ENCODE measurements around the gene STYK1.
"Not testable (repeated sequence)": the region's sequence is repeated elsewhere in the genome, so short reads cannot be mapped to it uniquely, and the experiment has no call there.

Gene STYK1

DNA sequence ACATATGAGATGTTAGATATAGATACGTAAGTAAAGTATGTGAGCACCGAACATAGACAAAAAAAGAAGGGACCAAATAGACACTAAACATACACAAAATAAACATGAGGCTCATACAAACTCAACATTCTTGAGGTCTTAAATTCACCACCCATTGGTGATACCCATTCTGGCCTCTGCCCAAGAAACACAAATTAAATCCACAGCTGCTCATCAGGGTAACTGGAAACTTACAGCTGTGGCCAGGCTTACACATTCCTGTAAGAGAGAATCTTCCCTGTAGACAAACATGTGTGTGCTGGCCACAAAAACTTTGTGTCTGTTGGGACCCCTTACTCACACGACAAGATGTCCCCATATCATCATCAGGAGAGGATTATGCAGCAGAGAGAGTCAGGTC, 82.9 kb downstream of the STYK1 start:
- Histone ChIP-seq H3K4me2 (no peak overlapping the region), H3K36me3 (ENCODE audit: insufficient read depth) (no peaks in the 10 kb centered on the region), H3K79me2 (ENCODE audit: insufficient read depth, low read depth) (no peaks in the 10 kb centered on the region), H3K27me3 (ENCODE audit: insufficient read depth, low read depth) (no peaks in the 10 kb centered on the region), H2AFZ (ENCODE audit: low read depth) (no peak overlapping the region), H3K4me1 (ENCODE audit: low read depth, poor library complexity, severe bottlenecking) (no peaks in the 10 kb centered on the region), H4K20me1 (ENCODE audit: insufficient read depth) (no peaks in the 10 kb centered on the region), H3K4me3 (IDR thresholded peaks at IDR 0.05; ENCODE audit: insufficient read depth, low read depth, low read length) (no peak overlapping the region), H3K9ac (no peak overlapping the region), H3K27ac (no peak overlapping the region)
- TF ChIP-seq, protein P1, sequence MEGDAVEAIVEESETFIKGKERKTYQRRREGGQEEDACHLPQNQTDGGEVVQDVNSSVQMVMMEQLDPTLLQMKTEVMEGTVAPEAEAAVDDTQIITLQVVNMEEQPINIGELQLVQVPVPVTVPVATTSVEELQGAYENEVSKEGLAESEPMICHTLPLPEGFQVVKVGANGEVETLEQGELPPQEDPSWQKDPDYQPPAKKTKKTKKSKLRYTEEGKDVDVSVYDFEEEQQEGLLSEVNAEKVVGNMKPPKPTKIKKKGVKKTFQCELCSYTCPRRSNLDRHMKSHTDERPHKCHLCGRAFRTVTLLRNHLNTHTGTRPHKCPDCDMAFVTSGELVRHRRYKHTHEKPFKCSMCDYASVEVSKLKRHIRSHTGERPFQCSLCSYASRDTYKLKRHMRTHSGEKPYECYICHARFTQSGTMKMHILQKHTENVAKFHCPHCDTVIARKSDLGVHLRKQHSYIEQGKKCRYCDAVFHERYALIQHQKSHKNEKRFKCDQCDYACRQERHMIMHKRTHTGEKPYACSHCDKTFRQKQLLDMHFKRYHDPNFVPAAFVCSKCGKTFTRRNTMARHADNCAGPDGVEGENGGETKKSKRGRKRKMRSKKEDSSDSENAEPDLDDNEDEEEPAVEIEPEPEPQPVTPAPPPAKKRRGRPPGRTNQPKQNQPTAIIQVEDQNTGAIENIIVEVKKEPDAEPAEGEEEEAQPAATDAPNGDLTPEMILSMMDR (conservative IDR thresholded peaks at IDR 0.05; ENCODE audit: low read depth, low read length), result no peak

DNA sequence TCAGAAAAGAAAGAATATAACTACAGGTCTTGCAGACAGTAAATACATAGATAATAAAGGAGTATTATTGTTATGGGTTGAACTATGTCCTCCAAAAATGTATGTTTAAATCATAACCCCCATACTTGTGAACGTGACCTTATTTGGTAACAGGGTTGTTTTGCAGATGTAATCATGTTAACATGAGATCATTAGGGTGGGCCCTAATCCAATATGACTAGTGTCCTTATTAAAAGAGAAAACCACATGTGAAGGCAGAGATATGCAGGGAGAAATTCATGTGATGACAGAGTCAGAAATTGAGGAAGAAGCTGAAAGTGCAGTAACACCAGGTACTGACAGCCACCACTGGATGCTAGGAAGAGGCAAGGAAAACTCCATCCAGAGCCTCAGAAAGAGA, 89.4 kb downstream of the STYK1 start:
- Histone ChIP-seq H3K36me3 (ENCODE audit: insufficient read depth) (no peaks in the 10 kb centered on the region), H4K20me1 (ENCODE audit: insufficient read depth) (no peaks in the 10 kb centered on the region)
- TF ChIP-seq, protein P1 (conservative IDR thresholded peaks at IDR 0.05; ENCODE audit: low read depth, low read length), result no peak

DNA sequence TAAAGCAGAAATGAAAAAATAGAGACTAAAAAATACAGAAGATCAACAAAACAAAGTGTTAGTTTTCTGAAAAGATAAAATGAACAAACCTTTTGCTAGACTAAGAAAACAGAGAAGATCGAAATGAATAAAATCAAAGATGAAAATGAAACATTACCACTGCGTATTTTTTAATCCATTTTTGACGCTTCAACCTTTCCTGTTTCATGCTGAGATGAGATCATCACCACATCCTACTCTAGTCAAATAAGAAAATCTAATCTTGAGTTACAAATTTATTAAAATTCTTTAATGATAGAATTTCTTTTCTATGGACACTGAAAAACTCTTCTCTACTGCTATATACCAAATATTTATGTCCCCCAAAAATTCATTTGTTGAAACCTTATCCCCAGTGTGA, 91.1 kb downstream of the STYK1 start:
- Histone ChIP-seq H3K36me3 (ENCODE audit: insufficient read depth) (no peaks in the 10 kb centered on the region), H3K4me1 (ENCODE audit: low read depth, poor library complexity, severe bottlenecking) (no peaks in the 10 kb centered on the region)

More for the DNA sequence above, 89.4 kb downstream of the STYK1 start:
- no peaks in the 10 kb centered on the region for H3K27me3 ChIP-seq (ENCODE audit: insufficient read depth, low read depth)
- no peaks in the 10 kb centered on the region for H3K79me2 ChIP-seq (ENCODE audit: insufficient read depth, low read depth)
- H3K9ac ChIP-seq, result no peak overlapping the region
- H3K4me2 ChIP-seq, result no peak overlapping the region
- no peak overlapping the region for H2AFZ ChIP-seq (ENCODE audit: low read depth)
- H3K27ac ChIP-seq, result no peak overlapping the region
- H3K4me1 ChIP-seq (ENCODE audit: low read depth, poor library complexity, severe bottlenecking), result no peaks in the 10 kb centered on the region
- no peak overlapping the region for H3K4me3 ChIP-seq (IDR thresholded peaks at IDR 0.05; ENCODE audit: insufficient read depth, low read depth, low read length)

DNA sequence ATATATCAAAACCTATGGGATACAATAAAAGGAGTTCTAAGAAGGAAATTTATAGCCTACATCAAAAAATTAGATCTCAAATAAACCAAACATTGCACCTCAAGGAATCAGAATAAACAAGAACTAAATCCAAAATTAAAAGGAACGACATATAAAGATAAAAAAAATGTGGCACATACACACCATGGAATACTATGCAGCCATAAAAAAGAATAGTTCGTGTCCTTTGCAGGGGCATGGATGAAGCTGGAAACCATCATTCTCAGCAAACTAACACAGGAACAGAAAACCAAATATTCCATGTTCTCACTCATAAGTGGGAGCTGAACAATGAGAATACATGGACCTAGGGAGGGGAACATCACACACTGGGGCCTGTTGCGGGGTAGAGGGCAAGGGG, 91.7 kb downstream of the STYK1 start:
- H3K79me2 ChIP-seq (ENCODE audit: insufficient read depth, low read depth); H3K9ac ChIP-seq; H3K4me3 ChIP-seq (IDR thresholded peaks at IDR 0.05; ENCODE audit: insufficient read depth, low read depth, low read length); H3K4me1 ChIP-seq (ENCODE audit: low read depth, poor library complexity, severe bottlenecking); H3K4me2 ChIP-seq; H3K36me3 ChIP-seq (ENCODE audit: insufficient read depth); H2AFZ ChIP-seq (ENCODE audit: low read depth); H4K20me1 ChIP-seq (ENCODE audit: insufficient read depth); H3K27ac ChIP-seq; H3K27me3 ChIP-seq (ENCODE audit: insufficient read depth, low read depth): not testable (repeated sequence)

More for the DNA sequence above, 91.1 kb downstream of the STYK1 start:
- Histone ChIP-seq H3K27ac (no peak overlapping the region), H3K27me3 (ENCODE audit: insufficient read depth, low read depth) (no peaks in the 10 kb centered on the region), H3K4me2 (no peak overlapping the region), H4K20me1 (ENCODE audit: insufficient read depth) (no peaks in the 10 kb centered on the region), H3K9ac (no peak overlapping the region), H2AFZ (ENCODE audit: low read depth) (no peak overlapping the region), H3K79me2 (ENCODE audit: insufficient read depth, low read depth) (no peaks in the 10 kb centered on the region), H3K4me3 (IDR thresholded peaks at IDR 0.05; ENCODE audit: insufficient read depth, low read depth, low read length) (no peak overlapping the region)
- TF ChIP-seq, protein P1 (conservative IDR thresholded peaks at IDR 0.05; ENCODE audit: low read depth, low read length), result no peak

DNA sequence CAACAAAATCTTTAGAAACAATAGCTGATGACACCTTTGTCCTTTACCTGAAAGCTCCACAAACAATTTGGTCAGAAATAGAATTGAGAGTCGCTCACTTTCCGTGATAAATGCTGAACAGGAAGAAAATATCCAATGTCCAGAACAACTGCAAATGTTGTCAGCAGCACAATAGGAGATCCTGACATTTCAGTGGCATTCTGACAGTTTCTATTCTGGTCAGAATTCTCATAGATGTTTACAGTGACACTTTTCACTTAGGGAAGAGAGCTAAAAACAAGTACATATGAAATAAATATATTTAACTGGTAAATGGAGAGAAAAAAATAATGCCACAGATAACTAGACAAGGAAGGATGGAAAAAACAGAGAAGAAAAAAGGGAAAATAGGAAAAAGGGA, 99.5 kb downstream of the STYK1 start:
- no peak overlapping the region for H2AFZ ChIP-seq (ENCODE audit: low read depth)
- H3K4me3 ChIP-seq (IDR thresholded peaks at IDR 0.05; ENCODE audit: insufficient read depth, low read depth, low read length), result no peak overlapping the region
- TF ChIP-seq, protein P1 (conservative IDR thresholded peaks at IDR 0.05; ENCODE audit: low read depth, low read length), result no peak

DNA sequence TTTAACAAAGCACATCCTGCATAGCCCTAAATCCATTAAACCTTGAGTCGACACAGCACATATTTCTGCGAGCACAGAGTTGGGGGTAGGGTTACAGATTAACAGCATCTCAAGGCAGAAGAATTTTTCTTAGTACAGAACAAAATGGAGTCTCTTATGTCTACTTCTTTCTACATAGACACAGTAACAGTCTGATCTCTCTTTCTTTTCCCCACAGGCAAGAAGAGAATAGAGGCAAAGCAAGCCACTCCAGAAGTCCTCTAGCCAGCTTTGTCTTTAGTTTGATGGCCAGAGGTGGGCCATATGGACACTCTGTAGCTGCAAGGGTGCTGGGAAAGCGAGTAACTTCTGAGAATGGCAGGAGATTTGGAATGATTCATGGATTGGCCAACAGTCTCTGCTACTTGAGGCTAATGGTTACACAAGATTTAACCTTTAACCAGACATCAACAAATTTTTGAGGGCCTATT, 101.8 kb downstream of the STYK1 start:
- H3K4me3 ChIP-seq (IDR thresholded peaks at IDR 0.05; ENCODE audit: insufficient read depth, low read depth, low read length); H3K36me3 ChIP-seq (ENCODE audit: insufficient read depth); H4K20me1 ChIP-seq (ENCODE audit: insufficient read depth); H3K27me3 ChIP-seq (ENCODE audit: insufficient read depth, low read depth); H3K4me2 ChIP-seq; H3K9ac ChIP-seq; H3K4me1 ChIP-seq (ENCODE audit: low read depth, poor library complexity, severe bottlenecking); H3K79me2 ChIP-seq (ENCODE audit: insufficient read depth, low read depth); H2AFZ ChIP-seq (ENCODE audit: low read depth); H3K27ac ChIP-seq: not testable (repeated sequence)

More for the DNA sequence above, 99.5 kb downstream of the STYK1 start:
- Histone ChIP-seq H3K27me3 (ENCODE audit: insufficient read depth, low read depth) (no peaks in the 10 kb centered on the region), H4K20me1 (ENCODE audit: insufficient read depth) (no peaks in the 10 kb centered on the region), H3K9ac (no peak overlapping the region), H3K4me2 (no peak overlapping the region), H3K79me2 (ENCODE audit: insufficient read depth, low read depth) (no peaks in the 10 kb centered on the region), H3K27ac (no peak overlapping the region), H3K4me1 (ENCODE audit: low read depth, poor library complexity, severe bottlenecking) (no peaks in the 10 kb centered on the region), H3K36me3 (ENCODE audit: insufficient read depth) (no peaks in the 10 kb centered on the region)

Data from KMS-11 (cell line).